Measurements from ENCODE around the gene DDX56. TPM values are rescaled to one million over a fixed set of nuclear protein-coding genes. Genes with fewer than 3 reads are reported as not detected.
A peak's percentile ranks its signal among the peaks of the same experiment; 100 is the strongest.

The DDX56 gene, protein sequence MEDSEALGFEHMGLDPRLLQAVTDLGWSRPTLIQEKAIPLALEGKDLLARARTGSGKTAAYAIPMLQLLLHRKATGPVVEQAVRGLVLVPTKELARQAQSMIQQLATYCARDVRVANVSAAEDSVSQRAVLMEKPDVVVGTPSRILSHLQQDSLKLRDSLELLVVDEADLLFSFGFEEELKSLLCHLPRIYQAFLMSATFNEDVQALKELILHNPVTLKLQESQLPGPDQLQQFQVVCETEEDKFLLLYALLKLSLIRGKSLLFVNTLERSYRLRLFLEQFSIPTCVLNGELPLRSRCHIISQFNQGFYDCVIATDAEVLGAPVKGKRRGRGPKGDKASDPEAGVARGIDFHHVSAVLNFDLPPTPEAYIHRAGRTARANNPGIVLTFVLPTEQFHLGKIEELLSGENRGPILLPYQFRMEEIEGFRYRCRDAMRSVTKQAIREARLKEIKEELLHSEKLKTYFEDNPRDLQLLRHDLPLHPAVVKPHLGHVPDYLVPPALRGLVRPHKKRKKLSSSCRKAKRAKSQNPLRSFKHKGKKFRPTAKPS
- total RNA-seq (2021; fragmentation: NEBNext Ultra II Directional; extraction: Animal tissue kit (Norgen Biotek cat#: 25700)) = 10 to 100 TPM; 62.2 to 81.9 (median 70.1) TPM
- long read RNA-seq, transcript DDX56-212 (13 exons, 1,781 nt) = minor isoform, 5 of 129 reads
- long read RNA-seq, transcript DDX56-201 (14 exons, 2,336 nt) = major isoform, 95 of 129 reads
- long read RNA-seq, transcript DDX56-206 (14 exons, 1,853 nt) = minor isoform, 6 of 129 reads
- long read RNA-seq, partial matches to known transcripts = 12 of 129 reads
- long read RNA-seq, other reads (novel, unspliced or antisense) = 11 of 129 reads

DNA sequence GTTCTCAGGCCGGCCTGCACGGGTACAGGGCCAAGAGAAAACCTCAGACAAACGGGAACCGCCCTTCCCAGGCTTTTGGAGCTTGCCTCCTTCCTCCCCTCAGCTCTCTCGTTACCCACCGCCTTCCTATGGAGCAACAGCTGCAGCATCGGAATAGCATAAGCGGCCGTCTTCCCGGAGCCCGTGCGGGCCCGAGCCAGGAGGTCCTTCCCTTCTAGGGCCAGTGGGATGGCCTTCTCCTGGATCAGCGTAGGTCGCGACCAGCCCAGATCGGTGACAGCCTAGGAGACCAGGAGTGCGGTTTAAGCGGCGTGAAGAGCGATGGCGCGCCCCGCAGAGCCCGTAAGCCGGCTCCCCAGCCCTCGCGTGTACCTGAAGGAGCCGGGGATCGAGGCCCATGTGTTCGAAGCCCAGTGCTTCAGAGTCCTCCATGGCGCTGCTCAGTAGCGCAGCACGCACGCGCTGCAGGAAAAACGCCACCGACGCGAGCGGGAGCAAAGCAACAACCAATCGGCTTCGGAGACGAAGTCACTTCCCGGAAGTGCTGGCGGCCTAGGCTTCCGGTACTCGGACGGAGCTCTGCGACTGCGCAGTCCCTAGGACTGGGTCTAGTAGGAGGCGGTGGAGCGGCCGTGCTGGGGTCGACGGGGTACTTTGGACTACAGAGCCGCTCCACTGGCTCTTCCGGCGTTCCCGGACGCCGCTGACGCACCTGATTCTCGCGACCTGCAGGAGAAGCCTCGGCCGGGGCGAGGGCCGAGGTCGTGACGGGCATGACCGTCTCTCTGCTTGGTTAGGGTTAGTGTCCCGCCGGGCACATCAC lies at the start of gene DDX56:
Gene DDX56, minus strand, starts transcription at position 445 of the 823 bp plus-strand sequence. Its CDS starts 13 bp downstream, at position 432.
- Mint-ChIP-seq H3K9me3 (no peaks in the 10 kb centered on the region), H3K4me1 (ENCODE audit: low read depth) (peaks cover 32% of the 10 kb centered on the region), H3K36me3 (ENCODE audit: low read depth) (peaks cover 53% of the 10 kb centered on the region), H3K27ac (peak within 1 kb of the TSS; percentile 95), H3K27me3 (ENCODE audit: insufficient read depth) (no peaks in the 10 kb centered on the region; the same call in 1 of the 2 replicates), H3K4me3 (peak within 1 kb of the TSS; percentile 100)
- TF ChIP-seq, protein P1, sequence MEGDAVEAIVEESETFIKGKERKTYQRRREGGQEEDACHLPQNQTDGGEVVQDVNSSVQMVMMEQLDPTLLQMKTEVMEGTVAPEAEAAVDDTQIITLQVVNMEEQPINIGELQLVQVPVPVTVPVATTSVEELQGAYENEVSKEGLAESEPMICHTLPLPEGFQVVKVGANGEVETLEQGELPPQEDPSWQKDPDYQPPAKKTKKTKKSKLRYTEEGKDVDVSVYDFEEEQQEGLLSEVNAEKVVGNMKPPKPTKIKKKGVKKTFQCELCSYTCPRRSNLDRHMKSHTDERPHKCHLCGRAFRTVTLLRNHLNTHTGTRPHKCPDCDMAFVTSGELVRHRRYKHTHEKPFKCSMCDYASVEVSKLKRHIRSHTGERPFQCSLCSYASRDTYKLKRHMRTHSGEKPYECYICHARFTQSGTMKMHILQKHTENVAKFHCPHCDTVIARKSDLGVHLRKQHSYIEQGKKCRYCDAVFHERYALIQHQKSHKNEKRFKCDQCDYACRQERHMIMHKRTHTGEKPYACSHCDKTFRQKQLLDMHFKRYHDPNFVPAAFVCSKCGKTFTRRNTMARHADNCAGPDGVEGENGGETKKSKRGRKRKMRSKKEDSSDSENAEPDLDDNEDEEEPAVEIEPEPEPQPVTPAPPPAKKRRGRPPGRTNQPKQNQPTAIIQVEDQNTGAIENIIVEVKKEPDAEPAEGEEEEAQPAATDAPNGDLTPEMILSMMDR (IDR thresholded peaks at IDR 0.05) = no peak
- peak; percentile 90 for DNase-seq

DNA sequence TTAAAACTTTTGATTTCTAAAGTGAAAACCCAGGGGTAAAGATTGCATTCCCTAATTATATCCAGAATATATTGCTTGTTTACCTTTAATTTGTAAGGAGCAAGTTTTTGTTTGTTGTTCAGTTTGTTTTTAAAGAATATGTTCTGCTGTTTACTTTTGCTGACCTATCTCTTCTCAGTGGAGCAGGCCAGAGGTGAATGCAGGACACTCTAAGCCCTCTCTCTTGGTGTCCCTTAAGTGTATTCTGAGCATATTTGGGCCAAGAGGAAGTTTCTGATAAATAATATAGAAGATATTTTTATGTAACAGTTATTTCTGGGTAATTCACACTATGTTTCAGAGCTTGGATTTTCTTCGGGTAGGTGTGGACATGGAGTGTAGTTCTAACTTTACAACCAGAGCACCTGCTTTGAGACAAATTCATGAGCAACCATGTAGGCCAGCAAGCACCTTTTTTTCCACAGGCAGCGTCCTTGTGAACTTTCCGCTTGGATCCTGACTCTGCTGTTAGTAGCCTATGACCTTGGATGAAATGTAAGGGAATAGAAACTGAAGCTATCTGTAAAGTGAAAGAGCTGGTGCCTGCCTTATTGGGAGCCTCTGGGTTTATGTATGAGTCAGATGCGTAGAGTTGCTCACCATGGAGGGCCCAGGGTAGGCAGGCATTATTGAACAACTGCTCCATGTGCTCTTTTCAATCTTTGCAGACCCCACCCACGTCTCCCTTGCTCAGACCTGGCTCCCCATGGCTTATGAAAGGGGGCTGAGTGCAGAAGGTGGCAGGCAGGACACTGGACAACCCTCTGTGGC lies 48.8 kb upstream of the DDX56 start:
- H3K4me1 Mint-ChIP-seq (ENCODE audit: low read depth) = peaks cover 52% of the 10 kb centered on the region
- H3K4me3 Mint-ChIP-seq = no peak overlapping the region
- H3K9me3 Mint-ChIP-seq = no peaks in the 10 kb centered on the region; the same call in 1 of the 2 replicates
- DNase-seq = no peak
- no peaks in the 10 kb centered on the region for H3K27me3 Mint-ChIP-seq (ENCODE audit: insufficient read depth)
- H3K36me3 Mint-ChIP-seq (ENCODE audit: low read depth) = peaks cover 16% of the 10 kb centered on the region
- TF ChIP-seq, protein P1 (IDR thresholded peaks at IDR 0.05) = no peak
- peak overlapping the region; percentile 14; the same call in 1 of the 2 replicates for H3K27ac Mint-ChIP-seq

DNA sequence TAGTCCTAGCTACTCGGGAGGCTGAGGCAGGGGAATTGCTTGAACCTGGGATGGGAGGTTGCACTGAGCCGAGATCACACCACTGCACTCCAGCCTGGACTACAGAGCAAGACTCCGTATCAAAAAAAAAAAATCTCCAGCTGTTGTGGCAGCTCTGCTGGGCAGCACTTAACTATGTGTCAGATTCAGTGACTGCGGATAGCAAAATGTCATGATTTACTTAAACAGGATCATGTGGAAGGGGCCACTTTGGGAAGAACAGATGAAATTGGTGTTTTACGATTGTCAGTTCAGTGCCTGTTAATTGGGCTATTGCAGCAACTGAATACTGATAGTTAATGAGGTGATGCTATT lies 48.0 kb upstream of the DDX56 start:
- peaks cover 16% of the 10 kb centered on the region for H3K36me3 Mint-ChIP-seq (ENCODE audit: low read depth)
- H3K27ac Mint-ChIP-seq = peak overlapping the region; percentile 73; the same call in 1 of the 2 replicates
- no peaks in the 10 kb centered on the region; the same call in 1 of the 2 replicates for H3K9me3 Mint-ChIP-seq
- DNase-seq = no peak
- no peaks in the 10 kb centered on the region for H3K27me3 Mint-ChIP-seq (ENCODE audit: insufficient read depth)
- H3K4me1 Mint-ChIP-seq (ENCODE audit: low read depth) = peaks cover 60% of the 10 kb centered on the region
- H3K4me3 Mint-ChIP-seq = no peak overlapping the region; the same call in 1 of the 2 replicates
- TF ChIP-seq, protein P1 (IDR thresholded peaks at IDR 0.05) = no peak

DNA sequence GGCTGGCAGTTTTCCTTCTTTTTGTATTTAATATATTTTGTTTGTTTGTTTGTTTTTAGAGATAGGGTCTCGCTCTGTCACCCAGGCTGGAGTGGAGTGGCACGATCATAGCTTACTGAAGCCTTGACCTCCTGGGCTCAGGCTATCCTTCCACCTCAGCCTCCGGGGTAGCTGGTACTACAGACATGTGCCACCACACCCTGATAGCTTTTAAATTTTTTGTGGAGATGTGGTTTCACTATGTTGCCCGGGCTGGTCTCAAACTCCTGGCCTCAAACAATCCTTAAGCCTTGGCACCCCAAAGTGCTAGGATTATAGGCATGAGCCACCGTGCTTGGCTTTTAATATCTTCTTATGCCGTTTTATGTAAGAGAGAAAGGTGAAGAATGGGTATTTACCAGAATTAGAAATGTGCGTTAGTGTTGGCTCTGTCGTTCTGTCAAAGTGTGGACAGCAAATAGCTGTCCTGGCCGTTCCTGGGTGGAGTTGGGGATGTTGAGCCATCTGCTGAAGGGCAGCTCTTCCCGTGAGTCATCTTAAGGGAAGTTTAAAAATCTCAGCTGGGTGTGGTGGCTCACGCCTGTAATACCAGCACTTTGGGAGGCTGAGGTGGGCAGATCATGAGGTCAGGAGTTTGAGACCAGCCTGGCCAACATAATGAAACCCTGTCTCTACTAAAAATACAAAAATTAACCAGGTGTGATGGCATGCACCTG lies 47.5 kb upstream of the DDX56 start:
- H3K4me1 Mint-ChIP-seq (ENCODE audit: low read depth) = peaks cover 60% of the 10 kb centered on the region
- no peak for DNase-seq
- H3K27me3 Mint-ChIP-seq (ENCODE audit: insufficient read depth) = no peaks in the 10 kb centered on the region
- H3K4me3 Mint-ChIP-seq = no peak overlapping the region; the same call in 1 of the 2 replicates
- peaks cover 16% of the 10 kb centered on the region for H3K36me3 Mint-ChIP-seq (ENCODE audit: low read depth)
- peak overlapping the region; percentile 73 for H3K27ac Mint-ChIP-seq
- TF ChIP-seq, protein P1 (IDR thresholded peaks at IDR 0.05) = no peak
- H3K9me3 Mint-ChIP-seq = no peaks in the 10 kb centered on the region; the same call in 1 of the 2 replicates

Measured in HFFc6 (cell line).